B cell (primary cell): ENCODE measurements around the gene PDZD2.

Source experiments
- CTCF ChIP-seq: fragments of 200-600 bp; IDR thresholded peaks from one replicate; pipeline ENCODE4 v1.8.0; 2022; ENCODE audit warnings: antibody characterized with exemption, mild to moderate bottlenecking
- EZH2 ChIP-seq: IDR thresholded peaks from 2 replicates; pipeline ENCODE4 v1.6.1; 2012; ENCODE audit warnings: borderline replicate concordance, low read depth, mild to moderate bottlenecking, moderate library complexity, low read length; ENCODE audit not compliant: insufficient read depth, poor library complexity, severe bottlenecking

GRCh38 chr5:31625394-31625793, 13.5 kb upstream of the PDZD2 start:
- TF ChIP-seq CTCF (no peak), EZH2 (no peak)
